GM21723 (cell line): ENCODE measurements around the gene IFNA21.
"Not testable (repeated sequence)": the region's sequence is repeated elsewhere in the genome, so short reads cannot be mapped to it uniquely, and the experiment has no call there.

Source experiments
- ATAC-seq: cut with Tn5 transposase; IDR thresholded peaks from one replicate; pipeline ENCODE4 v1.9.1; 2021; ENCODE audit warnings: mild to moderate bottlenecking, moderate library complexity; ENCODE audit not compliant: unreplicated experiment

The IFNA21 gene

DNA sequence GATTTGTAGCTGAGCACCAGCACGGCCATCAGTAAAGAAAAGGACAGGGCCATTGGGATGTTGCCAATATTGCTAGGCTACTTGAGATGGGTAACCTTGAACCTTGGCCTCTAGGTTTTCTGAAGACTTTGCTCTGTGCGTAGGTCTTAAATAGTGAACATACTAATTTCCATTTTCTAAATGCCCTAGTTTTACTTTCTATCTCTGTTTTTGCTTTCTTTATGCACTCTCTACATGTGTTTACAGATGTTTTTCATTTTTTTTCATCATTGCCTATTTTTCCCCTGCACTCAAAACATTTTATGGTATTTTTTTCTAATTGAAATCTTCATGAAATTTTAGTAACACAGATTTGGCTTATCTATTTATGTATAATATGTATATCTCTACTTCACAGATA, at the start of gene IFNA21:
TSS of gene IFNA21 (minus strand) at position 101 of the 400 bp plus-strand sequence. CDS start at position 53, 48 bp downstream.
- not testable (repeated sequence) for ATAC-seq

DNA sequence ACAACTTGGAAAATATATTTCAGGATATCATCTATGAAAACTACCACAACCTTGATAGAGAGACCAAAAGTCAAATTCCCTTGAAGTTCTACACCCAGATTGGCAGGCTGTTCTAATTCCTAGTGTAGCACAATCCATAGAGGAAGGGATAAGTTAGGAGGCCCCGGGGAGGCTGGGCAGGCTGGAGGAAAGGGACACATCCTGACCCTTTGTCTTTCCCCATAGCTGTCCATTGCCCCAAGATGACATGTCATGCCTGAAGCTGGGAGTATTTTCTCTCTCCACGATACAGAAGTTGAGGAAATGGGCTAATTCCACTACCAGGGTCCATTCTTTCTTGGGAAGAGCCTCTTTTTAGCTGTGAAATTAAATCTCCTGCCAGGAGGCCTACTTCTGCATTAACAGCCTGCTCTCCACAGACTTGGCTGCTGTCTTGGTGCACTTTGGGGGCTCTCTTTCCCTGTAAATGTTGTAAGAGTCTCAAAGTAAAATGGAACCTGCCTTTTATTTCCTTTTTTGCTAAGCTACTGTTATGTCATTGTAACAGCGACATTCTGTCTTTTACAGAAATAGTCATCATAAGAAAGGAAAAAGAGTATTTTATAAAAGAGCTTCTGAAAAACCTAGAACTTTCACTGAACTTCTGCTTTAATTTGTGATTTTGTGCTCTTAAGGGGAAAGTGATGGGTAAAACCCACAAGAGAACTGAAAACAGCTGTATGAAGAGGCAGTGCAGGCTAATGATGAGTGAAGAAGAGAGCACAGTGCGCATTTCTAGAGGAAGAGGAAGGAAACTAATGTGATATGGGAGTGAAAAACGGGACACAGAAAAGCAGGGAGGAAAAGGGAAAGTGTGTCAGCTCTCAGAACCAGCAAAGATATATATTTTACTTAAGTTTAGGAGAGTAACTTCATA, 47.2 kb upstream of the IFNA21 start:
- ATAC-seq, result peak; percentile 75

DNA sequence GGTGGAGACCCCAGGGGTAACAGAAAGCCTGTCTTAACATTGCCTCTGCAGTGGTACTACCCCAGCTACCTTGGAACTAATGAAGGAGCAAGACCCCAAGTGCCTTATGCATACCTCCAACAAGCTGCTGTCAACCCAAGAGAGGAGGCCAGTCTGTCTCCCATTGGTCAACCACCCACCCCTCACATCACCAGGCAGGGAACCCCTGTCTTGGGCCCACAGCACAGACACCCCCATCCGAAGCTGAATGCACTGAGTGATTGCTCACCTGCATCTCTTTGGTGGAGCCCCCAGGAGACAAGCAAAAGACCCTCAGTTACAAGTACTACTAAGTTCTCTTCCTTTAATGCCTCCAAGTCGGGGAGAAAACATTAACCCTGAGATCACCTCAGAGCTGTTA, 45.7 kb upstream of the IFNA21 start:
- ATAC-seq, result not testable (repeated sequence)

DNA sequence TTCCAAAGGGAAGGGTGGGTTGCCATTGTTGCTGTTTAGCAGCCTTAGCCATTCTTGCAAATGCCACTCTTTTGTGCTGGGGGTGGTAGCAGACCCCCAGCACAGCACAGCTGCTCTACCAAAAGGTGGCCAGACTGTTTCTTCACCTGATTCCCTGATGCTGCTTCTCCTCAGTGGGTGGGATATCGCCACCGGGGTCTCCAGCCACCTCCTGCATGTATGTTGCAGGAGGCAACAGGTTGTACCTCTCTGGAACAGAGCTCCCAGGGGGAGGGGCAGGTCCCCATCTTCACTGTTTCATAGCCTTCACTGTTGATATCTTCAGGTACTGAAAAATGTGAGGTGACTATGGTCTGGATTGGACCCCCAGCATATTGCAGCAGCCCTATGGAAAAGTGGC, 44.3 kb upstream of the IFNA21 start:
- not testable (repeated sequence) for ATAC-seq

DNA sequence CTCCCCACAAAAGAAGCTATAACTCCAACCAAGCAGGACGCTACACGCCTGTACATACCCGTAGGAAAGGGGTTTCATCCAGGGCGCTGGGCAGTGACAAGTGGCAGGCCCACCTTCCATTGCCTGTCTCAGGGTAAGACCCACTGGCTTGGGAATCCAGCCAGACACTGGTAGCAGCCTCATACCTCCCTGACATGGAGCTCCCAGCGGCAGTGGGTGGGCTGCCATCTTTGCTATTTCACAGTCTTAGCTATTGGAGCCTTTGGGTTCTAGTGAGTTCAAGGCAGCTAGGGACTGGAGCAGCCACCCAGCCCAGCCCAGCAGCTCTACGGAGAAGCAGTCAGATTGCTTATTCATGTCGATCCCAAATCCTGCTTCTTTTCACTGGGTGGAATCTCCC, 43.9 kb upstream of the IFNA21 start:
- ATAC-seq, result no peak

DNA sequence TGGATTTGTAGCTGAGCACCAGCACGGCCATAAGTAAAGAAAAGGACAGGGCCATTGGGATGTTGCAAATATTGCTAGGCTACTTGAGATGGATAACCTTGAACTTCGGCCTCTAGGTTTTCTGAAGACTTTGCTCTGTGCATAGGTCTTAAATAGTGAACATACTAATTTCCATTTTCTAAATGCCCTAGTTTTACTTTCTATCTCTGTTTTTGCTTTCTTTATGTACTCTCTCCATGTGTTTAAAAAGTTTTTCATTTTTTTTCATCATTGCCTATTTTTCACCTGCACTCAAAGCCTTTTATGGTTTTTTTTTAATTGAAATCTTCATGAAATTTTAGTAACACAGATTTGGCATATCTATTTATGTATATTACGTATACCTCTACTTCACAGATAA, 40.6 kb upstream of the IFNA21 start, which contains the start of gene IFNA10:
TSS of gene IFNA10 (minus strand) at position 101 of the 400 bp plus-strand sequence. CDS start at position 55, 46 bp downstream.
- not testable (repeated sequence) for ATAC-seq

DNA sequence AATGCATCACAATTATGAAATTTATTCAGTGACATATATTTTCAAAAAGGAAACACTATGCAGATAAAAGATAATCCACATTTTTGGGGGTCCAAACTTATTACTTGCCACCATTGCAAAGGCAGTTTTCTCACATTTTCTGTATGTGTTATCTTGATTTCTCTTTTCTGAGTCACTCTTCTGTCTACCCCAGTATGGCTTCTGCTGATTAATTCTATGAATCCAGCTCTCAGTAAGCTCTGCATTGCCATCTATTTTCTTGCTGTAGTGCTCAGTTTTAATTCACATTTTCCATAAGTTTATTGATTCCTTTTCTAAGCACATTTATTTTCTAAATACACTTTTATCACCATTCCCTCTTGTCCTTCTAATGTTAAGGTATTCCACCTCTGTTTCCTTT, 38.7 kb upstream of the IFNA21 start:
- ATAC-seq, result no peak

DNA sequence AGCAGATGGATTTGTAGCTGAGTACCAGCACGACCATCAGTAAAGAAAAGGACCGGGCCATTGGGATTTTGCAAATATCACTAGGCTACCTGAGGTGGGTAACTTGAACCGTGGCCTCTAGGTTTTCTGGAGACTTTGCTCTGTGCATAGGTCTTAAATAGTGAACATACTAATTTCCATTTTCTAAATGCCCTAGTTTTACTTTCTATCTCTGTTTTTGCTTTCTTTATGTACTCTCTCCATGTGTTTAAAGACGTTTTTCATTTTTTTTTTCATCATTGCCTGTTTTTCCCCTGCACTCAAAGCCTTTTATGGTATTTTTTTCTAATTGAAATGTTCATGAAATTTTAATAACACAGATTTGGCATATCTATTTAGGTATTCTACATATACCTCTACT, 35.6 kb upstream of the IFNA21 start, which contains the start of gene IFNA7:
TSS of gene IFNA7 (minus strand) at position 101 of the 400 bp plus-strand sequence. CDS start at position 61, 40 bp downstream.
- ATAC-seq, result not testable (repeated sequence)

DNA sequence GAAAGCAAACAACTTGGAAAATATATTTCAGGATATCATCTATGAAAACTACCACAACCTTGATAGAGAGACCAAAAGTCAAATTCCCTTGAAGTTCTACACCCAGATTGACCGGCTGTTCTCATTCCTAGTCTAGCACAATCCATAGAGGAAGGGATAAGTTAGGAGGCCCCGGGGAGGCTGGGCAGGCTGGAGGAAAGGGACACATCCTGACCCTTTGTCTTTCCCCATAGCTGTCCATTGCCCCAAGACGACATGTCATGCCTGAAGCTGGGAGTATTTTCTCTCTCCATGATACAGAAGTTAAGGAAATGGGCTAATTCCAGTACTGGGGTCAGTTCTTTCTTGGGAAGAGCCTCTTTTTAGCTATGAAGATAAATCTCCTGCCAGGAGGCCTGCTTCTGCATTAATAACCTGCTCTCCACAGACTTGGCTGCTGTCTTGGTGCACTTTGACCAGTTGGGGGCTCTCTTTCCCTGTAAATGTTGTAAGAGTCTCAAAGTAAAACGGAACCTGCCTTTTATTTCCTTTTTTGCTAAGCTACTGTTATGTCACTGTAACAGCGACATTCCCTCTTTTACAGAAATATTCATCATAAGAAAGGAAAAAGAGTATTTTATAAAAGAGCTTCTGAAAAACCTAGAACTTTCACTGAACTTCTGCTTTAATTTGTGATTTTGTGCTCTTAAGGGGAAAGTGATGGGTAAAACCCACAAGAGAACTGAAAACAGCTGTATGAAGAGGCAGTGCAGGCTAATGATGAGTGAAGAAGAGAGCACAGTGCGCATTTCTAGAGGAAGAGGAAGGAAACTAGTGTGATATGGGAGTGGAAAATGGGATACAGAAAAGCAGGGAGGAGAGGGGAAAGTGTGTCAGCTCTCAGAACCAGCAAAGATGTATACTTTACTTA, 28.7 kb upstream of the IFNA21 start:
- ATAC-seq, result peak; percentile 97

DNA sequence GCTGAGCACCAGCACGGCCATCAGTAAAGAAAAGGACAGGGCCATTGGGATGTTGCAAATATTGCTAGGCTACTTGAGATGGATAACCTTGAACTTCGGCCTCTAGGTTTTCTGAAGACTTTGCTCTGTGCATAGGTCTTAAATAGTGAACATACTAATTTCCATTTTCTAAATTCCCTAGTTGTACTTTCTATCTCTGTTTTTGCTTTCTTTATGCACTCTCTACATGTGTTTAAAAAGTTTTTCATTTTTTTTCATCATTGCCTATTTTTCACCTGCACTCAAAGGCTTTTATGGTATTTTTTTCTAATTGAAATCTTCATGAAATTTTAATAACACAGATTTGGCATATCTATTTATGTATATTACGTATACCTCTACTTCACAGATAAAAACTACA, 21.0 kb upstream of the IFNA21 start, which contains the start of gene IFNA4:
TSS of gene IFNA4 (minus strand) at position 101 of the 400 bp plus-strand sequence. CDS start at position 45, 56 bp downstream.
- ATAC-seq, result not testable (repeated sequence)

DNA sequence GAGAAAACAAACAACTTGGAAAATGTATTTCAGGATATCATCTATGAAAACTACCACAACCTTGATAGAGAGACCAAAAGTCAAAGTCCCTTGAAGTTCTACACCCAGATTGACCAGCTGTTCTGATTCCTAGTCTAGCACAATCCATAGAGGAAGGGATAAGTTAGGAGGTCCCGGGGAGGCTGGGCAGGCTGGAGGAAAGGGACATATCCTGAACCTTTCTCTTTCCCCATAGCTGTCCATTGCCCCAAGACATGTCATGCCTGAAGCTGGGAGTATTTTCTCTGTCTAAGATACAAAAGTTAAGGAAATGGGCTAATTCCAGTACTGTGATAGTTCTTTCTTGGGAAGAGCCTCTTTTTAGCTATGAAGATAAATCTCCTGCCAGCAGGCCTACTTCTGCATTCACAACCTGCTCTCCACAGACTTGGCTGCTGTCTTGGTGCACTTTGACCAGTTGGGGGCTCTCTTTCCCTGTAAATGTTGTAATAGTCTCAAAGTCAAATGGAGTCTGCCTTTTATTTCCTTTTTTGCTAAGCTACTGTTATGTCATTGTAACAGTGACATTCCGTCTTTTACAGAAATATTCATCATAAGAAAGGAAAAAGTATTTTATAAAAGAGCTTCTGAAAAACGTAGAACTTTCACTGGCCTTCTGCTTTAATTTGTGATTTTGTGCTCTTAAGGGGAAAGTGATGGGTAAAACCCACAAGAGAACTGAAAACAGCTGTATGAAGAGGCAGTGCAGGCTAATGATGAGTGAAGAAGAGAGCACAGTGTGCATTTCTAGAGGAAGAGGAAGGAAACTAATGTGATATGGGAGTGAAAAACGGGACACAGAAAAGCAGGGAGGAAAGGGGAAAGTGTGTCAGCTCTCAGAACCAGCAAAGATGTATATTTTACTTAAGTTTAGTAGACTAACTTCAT, 16.6 kb upstream of the IFNA21 start:
- ATAC-seq, result peak; percentile 97

DNA sequence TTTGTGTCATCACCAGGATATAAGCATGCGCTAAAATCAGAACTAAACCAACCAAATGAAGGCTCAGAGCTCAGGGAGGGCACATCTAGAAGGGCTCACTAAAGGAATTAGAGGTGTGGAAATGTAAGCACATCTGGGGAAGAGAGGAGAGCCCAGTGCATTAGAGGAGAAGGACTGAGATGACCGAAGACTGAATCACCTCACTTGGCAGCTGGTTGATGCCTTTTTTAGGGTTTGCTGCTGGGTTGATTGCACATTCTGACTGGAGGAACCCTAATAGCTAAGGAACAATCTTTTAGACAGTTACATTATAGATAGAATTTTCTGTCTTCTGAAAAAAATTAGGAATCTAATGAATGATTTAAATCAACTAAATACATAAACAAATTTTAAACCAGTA, 8.2 kb upstream of the IFNA21 start:
- no peak for ATAC-seq

DNA sequence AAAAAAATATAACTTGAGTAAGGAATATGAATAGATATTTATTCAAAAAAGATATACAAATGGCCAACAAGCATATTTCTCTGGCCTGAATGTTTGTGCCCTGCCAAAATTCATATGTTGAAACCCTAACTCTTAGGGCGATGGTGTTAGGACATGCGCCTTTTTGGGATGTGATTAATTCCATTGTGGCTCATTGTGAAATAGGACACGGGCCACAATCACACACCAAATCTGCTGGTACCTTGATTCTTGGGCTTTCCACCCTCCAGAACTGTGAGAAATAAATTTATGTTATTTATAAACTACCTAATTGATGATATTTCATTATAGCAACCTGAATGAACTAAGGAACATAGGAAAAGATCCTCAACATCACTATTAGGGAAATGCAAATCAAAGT, 5.7 kb upstream of the IFNA21 start:
- no peak for ATAC-seq

DNA sequence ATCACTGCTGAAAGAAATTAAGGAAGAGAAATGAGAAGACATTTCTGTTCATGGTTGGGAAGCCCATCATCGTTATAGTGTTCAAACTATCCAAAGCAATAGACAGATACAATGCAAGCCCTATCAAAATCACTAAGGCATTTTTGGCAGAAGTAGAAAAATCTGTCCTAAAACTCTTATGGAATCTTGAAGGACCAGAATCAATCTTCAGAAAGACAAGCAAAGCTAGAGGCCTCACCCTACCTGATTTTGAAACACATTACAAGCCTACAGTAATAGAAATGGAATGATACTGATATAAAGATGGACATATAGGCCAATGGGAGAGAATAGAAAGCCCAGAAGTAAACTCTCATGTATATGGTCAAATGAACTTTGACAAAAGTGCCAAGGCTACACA, 4.9 kb upstream of the IFNA21 start:
- ATAC-seq, result no peak

DNA sequence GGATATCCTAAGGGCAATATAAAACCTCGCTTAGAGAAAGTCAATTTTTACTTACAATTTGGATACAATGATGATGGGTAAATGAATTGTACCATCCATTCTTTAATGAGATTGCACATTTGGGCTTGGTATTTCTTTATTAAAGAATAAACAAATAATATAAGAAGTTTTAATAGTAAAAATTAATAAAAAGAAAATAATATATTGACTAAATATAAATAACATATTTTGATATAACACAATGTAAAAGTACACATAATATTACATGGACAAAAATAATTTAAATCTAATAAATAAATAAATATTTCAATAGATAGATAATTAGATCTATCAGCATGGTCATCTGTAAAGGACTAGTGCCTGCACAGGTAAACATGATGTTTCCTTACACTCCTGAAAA, 944 bp downstream of the IFNA21 start:
- no peak for ATAC-seq

DNA sequence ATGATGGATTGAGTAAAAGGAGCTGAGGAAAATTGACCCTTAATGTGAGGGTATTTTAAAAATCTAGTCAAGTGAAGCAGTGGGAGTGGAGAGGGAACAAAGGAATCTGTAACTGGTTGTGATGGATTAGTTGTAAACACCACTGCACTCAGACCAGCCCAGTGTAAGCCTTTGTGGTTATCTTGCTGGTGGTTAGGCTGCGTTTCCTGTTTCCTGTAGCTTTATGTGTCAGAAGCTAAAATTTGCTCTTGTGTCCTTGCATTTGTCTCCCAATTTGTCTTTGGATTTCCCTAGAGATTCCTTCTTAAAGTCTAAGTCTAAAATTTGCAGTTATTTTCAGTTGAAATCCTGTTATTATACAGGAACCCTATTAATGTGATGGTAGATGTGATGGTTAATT, 6.3 kb downstream of the IFNA21 start:
- ATAC-seq, result peak; percentile 95

DNA sequence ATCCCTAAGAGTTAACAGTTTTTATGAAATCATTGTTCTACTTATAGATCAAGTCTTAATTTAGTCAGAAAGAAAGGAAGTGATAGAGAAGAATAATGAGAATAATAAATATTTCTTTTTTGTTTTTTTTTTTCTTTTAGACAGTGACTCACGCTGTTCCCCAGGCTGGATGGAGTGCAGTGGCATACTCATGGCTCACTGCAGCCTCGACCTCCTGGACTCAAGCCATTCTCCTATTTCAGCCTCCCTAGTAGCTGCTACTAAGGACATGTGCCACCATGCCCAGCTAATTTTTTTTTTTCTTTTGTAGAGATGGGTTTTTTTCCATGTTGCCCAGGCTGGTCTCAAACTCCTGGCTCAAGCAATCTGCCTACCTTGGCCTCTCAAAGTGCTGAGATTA, 11.0 kb downstream of the IFNA21 start:
- no peak for ATAC-seq

DNA sequence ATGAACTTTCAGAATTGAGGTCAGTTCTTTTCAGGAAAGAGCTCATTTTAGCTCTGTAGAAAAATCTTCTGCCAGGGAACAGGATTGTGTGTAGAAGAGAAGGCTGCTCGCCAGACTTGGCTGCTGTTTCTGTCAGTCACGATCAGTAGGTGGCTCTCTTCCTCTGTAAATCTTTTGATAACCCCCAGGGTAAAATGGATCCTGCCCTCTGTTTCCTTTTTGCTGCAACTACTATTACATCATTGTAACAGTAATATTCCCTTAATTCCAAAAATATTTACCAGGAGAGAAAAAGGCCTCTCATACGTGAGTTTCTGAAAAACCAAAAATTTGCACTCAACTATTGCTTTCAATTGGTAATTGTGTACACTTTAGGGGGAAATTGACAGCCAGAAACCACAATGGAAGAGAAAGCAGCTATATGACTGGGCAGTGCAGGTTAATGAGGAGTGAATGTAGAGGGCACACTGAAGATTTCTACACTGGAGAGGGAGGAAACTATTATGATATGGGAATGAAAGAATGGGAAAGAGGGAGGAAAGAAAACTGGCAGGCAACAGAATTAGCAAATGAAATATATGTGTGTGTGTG, 12.3 kb downstream of the IFNA21 start:
- peak; percentile 92 for ATAC-seq

DNA sequence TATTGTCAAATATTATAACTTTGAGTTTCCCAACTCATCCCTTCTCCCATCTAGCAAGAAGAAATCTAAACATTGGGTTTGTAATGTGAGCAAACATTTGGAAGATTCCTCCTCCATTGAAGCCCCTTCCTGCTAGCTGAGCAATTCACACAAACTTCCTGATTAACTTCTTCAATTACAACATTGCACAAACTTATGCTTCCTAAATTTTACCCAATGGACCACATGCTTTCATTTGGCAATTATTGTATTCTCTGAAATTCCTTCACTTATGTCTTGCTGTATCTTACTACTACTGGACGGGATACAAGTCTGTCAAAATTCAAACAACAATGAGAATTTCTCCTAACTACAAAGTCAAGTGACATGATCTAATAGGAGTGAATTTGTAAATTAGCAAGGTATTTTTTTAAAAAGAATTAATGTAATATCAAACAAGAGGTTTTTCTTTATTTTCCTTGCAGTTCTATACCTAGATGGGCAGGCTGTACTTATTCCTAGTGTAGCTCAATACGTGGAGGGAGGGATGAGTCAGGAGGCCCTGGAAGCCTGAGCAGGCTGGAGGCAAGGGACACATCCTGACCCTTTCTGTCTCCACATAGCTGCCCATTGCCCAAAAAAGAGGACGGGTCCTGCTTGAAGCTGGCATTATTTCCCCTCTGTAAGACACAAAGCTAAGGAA, 13.0 kb downstream of the IFNA21 start:
- ATAC-seq, result peak; percentile 40
